GM21390 (cell line): Measurements from ENCODE around the gene F2RL3.

Experiments
- ATAC-seq: cut with Tn5 transposase; IDR thresholded peaks from one replicate; pipeline ENCODE4 v1.9.1; 2021; ENCODE audit not compliant: unreplicated experiment

F2RL3 gene

DNA sequence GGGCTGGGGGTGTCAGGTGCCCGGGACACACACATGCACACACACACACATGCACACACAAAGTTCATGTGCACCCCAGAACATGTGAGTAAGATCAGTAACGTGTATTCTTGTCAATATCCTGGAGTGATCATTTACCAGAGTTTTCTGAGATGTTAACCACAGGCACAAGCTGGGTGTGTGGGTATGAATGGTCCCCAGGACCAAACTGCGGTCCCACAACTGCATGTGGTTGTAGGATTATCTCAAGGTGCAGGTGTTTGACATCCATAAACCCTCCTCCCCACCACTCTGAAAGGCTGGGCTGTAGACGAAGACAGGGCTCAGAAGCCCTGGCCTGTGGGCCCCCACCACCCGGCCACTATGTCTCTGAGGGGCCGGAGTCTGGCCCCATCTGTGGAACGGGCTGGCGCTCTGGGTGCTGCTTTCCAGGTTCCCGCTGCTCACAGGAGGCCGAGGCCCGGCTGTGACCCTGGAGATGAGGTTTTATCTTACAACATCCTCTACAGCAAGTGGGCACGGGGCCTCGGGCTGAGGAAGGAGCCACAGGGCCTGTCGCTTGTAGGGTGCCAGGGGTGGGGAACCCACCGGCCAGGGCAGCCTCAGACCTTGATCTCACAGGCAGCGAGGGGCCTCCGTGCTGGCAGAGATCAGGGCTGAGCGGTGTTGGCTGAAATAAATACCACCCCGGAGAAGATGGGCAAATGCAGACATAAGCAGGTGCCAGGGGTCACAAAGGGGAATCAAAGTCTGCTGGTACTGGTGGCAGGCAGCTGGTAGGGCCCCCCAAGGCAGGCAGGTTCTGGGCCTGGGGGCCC is 4.3 kb downstream of the F2RL3 start:
- ATAC-seq = no peak

- no peak for ATAC-seq
Measured at GRCh38 chr19:16893686-16893989, 4.8 kb downstream of the F2RL3 start.

DNA sequence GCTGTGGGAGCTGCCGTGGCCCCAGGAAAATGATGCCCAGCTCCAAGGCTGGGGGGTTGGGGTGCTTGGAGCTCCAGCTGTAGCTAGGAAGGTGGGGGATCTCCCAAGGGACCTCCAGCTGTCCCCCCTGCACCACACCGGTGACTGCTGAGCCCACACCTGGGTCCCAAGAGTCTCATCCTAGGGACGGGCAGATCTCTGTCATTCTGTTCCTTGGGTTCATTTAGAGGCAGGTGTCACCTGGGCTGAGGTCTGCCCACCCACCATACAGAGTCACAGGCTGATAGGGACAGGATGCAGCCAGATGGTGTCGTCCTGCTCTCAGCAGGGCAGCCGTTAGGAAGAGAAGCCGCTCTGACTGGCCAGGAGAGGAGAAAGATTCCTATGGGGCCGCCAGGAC is 5.3 kb downstream of the F2RL3 start:
- ATAC-seq = no peak

DNA sequence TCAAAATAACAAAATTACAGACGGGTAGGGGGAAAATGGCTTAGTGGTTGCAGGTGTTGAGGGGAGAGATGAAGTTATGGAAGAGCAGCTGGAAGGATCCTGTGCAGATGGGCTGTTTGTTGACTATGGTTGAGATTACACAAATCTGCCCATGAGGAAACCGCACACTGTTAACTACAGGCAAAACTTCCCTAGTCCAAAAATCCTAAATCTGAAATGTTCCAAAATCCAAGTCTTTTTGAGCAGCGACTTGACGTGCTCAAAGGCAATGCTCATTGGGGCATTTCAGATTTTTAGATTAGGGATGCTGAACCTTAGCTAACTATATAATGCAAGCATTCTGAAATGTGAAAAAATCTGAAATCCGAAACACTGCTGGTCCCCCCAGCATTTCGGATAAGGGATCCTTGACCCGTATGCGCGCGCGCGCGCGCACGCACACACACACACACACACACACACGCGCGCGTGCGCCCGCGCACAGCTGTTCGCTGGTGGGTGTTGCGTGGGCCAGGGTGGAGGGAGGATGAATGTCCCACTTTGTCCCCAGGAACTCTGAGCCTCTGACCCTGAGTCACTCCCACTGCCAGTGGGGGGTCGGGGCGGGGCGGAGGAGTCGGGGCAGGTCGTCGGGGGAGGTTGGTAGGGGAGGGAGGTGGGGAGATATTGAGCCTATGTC is 6.8 kb downstream of the F2RL3 start:
- ATAC-seq = no peak

DNA sequence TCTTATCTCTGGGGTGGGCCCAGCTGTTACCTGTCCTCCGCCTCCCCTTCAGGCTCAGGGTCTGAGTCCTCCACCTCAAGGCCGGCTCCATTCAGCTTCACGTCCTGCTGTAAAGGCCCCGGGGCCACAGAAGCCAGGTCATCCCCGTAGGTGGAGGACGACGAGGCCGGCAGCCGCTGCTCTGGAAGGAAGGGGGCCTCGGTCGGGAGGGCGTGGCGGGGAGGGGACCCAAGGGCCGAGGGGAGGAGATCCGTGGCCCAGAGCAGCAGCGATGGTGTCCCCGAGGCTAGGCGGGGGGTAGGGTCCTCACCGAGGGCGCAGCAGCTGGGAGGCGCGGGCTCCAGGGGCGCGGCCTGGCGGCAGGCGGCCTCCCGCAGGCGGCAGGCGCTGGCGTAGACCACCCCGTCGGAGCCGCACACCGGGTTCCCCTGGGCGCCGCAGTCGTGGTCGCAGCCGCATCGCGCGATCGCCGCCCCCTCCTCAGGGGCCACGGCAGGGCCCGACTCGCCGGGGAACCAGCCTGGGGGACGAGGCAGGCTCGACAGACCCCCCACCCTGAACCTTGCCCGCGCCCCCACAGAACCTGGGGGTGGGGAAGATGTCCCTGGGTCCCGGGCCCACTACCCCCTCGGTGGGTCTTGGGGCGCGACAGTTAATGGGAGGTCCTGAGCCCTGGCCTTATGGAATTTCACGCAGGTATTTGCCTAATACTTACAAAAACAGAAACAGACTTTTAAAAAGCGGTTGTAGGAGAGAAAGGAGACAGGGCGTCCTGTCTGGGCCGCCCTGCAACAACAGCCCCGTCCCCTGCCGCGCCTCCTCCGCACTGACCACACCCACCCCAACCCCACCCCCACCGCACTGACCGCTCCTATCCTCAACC is 7.6 kb downstream of the F2RL3 start:
- ATAC-seq = no peak

DNA sequence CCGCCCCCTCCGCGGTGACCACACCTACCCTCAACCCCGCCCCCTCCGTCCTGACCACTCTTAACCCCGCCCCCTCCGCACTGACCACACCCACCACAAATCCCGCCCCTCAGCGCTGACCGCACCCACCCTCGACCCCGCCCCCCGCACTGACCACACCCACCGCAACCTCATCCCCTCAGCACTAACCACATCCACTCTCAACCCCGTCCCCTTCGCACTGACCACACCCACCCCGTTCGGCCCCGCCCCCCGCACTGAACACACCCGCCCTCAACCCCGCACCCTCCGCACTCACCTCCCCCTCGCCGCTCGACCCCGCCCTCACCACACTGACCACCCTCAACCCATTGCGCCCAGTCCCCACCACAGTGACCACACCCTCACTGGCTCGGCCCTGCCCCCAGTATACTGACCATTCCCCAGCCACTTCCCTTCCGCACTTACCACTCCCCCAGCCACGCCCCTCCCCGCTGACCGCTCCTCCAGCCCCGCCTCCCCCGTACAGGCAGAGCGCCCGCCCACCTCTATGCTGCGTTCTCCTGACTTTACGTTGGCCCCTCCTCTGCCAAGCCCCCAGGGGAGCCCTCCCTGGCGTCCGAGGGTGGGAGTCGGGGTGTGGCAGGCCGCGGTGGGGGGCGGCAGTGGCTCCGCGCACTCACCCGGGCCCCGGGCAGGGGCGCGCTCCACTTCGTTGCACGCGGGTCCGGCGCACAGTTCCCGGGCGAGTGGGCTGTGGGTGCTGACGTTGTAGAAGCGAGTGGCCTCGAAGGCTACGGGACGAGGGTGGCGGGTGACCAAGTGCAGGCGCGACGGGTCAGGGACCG is 8.4 kb downstream of the F2RL3 start:
- no peak for ATAC-seq

DNA sequence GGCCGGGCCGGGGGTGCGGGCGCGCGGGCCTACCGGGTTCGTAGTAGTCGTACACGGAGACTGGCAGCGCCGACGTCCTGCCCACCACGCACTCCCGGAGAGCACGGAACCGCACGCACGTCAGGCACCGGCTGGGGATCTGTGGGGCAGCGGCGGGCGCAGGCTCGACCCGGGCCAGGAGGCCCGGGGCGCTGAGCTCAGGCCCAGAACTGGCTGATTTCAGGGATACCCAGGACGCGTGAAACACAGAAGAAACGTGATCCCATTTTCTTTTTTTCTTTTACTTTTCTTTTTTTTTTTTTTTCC is 9.0 kb downstream of the F2RL3 start:
- no peak for ATAC-seq

DNA sequence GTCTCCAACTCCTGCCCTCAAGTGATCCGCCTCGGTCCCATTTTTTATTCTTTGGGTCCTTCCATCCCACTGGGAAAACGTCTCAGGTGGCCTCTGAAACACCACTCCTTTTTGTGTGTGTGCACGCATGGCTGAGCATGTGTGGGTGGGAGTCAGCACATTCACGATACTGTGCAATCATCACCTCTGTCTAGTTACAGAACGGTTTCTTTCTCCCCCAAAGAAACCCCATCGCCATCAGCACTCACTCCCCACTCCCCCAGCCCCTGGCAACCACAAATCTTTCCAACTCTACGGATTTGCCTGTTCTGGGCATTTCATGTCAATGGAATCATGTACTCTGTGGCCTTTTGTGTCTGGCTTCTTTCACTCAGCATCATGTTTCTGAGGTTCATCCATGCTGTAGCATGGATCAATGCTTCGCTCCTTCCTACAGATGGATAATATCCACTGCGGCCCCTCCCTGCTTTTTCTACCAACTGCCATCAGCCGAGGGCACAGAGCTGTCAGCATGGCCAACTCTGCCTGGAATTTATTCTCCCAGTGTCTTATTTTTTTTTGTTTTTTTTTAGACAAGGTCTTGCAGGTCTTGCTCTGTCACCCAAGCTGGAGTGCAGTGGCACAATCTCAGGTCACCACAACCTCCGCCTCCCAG is 9.7 kb downstream of the F2RL3 start:
- no peak for ATAC-seq

DNA sequence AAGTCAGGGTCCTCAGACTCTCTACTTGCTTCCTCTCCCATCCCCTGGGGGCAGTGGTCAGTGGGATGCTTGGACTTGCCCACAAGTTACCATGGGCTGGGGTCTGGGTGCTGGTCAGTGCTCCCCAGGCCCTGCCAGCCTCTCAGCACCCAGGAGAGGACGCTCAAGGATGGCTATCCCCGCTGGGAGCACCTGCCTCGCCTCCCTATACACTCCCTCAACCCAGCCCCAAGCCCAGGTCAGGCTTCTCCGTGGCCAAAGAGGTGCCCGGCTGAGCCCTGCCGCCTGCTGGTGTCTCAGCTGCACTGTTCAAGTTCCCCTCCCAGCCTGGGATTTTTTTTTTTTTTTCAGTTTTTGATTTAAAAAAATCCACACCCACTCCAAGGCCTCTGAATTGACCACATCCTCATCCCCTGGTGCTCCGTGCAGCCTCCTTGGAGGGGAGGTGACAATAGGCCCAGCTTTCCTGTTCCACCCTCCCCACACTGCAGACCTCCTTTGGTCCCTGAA is 10.8 kb downstream of the F2RL3 start:
- ATAC-seq = no peak

DNA sequence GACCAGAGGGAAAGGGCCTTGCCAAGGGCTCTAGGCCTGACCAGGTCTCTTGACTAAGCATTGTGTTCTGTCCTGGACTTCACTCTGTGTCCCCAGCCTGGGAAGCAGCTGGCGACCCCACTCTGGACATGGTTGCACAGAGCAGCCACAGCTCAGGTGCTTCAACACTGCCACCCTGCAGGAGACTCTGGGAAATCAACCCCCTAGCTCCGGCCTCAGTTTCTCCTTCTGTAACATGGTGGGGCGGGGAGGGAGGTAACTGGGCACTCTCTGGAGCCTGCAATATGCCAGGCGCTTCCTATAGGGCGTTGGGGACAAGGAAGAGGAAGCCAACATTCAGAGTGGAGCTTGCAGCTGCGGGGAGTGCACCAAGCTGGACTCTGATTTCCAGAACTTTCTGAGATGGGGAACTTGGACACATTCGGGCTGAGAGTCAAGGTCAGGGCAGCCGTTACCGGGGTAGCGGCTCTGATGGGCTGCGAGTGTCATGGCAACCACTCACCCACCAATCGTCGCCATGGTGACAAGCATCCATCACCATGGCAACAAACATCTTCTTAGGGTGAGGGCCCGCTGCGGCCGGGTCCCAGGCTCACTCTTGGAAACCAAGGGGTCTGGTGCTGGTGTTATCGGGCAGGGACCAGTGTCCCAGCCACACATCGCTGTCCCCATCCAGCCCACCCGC is 12.8 kb downstream of the F2RL3 start:
- no peak for ATAC-seq

- no peak for ATAC-seq
Measured at GRCh38 chr19:16902545-16902944, 13.7 kb downstream of the F2RL3 start.

DNA sequence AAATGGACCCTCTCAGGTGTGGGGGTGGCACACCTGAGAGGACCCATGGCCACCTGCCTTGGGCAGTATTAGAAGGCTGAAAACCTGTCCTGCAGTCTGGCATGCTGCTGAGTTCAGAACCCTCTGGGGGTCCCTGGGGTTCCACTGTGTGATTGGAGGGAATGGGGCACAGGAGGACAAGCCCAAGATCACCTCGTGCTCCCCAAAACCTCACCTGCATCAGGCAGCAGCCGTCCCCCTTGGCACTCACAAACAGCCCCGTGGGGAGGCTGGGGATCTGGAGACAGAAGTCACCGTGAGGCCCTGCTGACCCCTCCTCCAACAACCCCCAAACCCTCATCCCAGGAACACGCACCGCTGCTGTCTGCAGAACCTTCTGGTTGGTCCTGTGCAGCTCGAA is 14.5 kb downstream of the F2RL3 start:
- no peak for ATAC-seq

DNA sequence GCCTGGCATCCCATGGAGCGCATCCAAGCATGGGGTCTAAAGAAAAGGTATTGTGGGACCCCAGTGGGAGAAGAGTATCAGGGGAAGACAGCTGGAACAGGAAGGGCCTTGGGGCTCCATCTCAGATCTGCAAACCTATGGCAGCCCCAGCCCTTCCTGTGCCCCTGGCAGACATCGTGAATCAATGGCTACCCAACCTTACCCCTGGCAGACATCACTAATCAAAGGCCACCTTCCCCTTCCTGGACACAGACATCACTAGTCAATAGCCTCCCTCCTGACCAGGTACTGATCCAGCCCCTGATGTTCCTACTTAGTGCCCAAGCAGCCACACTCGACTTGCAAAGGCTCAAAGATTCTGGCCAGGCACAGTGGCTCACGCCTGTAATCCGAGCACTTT is 15.8 kb downstream of the F2RL3 start:
- no peak for ATAC-seq

DNA sequence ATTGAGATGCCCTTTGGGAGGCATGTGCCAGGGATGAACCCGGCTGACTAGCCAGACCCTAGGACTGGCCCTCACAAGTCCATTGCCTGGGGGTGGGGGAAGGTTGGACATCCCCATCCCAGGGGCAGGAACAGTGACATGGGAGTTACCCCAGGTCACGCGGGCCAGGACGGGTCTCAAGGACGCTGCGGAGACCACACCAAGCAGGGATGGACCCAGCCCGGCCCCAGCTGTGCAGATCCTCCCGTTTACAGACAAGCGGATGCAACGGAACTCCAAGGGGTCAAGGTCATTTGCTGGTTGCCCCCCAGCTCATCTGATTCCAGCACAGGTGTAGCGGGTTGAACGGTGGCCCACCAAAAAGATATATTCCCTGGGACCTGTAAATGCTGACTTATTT is 20.0 kb downstream of the F2RL3 start:
- ATAC-seq = no peak

GRCh38 chr19:16911046-16911445 is 22.2 kb downstream of the F2RL3 start:
- no peak for ATAC-seq

DNA sequence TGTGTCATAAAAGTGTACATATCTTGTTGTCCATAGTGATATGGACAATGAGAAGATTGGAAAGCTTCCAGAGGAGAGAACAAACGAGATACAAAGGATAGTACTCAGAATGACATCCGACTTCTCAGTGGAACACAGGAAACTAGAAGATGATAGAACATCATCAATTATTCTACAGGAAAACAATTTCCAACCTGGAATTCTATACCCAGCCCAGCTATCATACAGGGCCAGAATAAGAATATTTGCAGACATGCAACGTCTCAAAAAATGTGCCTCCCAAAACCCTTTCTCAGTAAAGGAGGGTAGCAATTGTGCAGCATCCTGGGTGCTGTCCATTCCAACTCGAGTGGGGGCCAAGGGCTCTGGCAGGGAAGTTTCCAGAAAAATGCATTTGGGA is 24.0 kb downstream of the F2RL3 start:
- no peak for ATAC-seq

DNA sequence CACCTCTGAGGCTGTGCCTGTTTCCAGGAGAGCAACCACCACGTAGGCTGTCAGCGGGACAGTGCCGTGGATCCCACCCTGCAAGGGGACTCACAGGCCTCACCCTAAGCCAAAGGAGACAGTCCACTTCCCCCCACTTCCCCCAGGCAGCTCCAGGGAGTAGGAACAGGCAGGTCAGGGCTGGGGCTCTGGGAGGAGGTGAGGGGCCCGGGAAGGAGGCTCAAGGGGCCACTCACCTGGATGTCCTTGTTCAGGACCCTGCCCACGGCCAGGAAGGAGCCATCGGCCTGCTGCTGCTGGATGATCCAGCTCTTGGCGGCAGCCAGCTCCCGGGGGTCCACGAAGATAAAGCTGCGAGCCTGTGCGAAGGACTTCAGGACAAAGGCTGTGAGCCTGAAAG is 25.6 kb downstream of the F2RL3 start:
- no peak for ATAC-seq

DNA sequence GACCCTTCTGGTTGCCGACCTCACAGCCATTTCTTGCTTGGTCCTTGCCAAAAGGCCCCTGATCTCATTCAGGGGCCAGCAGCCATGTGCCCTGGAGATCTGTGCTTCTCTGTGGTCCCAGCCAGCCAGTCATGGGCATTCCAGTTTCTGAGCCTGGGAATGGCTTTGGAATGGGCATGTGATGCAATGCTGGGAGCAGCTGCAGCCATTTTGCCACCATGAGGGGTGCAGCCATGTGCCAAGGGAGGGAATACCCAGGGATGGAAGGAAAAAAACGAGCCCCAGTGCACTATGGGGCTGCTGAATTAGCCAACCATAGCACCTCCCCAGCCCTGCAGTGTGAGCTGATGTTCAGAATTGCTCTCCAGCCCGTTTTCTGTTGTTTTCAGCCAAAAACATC is 26.3 kb downstream of the F2RL3 start:
- no peak for ATAC-seq

DNA sequence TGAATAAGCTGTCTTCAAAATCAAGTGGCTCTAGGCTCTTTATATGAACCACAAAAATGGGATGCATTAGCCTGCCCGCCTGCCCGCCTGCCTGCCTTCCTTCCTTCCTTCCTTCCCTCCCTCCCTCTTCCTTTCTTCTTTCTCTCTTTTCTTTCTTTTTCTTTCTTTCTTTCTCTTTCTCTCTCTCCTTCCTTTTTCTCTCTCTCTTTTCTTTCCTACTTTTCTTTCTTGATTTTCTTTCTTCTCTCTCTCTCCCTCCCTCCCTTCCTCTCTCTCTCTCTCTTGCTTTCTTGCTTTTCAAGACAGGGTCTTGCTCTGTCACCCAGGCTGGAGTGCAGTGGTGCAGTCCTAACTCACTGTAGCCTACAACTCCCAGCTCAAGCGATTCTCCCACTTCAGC is 26.9 kb downstream of the F2RL3 start:
- ATAC-seq = no peak

DNA sequence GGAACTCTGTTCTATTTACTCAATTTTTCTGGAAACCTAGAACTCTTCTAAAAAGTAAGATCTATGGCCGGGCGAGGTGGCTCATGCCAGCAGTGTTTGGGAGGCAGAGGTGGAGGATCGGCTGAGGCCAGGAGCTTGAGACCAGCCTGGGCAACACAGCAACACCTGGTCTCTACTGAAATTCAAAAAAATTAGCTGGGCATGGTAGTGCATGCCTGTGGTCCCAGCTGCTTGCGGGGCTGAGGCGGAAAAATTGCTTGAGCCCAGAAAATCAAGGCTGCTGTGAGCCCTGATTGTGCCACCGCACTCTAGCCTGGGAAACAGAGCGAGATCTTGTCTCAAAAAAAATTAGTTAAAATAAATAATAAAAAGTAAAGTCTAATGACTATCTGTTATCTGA is 28.6 kb downstream of the F2RL3 start:
- no peak for ATAC-seq
